Measurements from ENCODE around the gene ALK.

Gene ALK

DNA sequence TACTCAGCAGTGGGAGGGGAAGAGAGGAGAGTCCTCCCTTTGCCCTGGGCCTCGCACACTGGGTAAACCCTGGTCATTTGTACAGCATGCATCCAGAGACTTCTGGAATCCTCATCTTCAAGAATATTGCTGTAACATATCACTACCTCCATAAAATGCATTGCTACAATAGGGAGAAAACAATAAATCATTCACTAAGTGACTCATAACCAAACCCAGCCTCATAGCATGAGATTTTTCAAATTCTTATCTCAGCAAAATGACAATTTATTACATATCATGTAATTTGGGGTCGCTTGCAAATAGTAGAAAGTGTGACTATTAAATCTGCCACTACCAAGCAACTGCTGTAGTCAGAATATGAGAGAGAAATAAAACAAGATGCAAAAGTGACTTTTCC is 189.4 kb downstream of the ALK start:
- DNase-seq (no peak), ATAC-seq (ENCODE audit: insufficient read depth, low read depth) (no peak)
- H3K9me3 ChIP-seq (ENCODE audit: insufficient read depth, low read length, severe bottlenecking) = no peaks in the 10 kb centered on the region
- no peaks in the 10 kb centered on the region for H4K20me1 ChIP-seq (ENCODE audit: insufficient read depth, low read length)
- no peaks in the 10 kb centered on the region for H3K36me3 ChIP-seq (ENCODE audit: insufficient read depth, low read length)
- no peak overlapping the region for H3K4me3 ChIP-seq (ENCODE audit: low read depth in 1 of 2, low read length in 2 of 2)
- no peak overlapping the region for H2AFZ ChIP-seq (ENCODE audit: low read depth, low read length)
- H3K27me3 ChIP-seq (ENCODE audit: insufficient read depth, low read length, poor library complexity) = peaks cover 4% of the 10 kb centered on the region
- no peak overlapping the region for H3K9ac ChIP-seq (ENCODE audit: low read depth, low read length)
- no peak overlapping the region for H3K4me2 ChIP-seq (ENCODE audit: insufficient read depth, low read length)
- H3K27ac ChIP-seq (ENCODE audit: low read length) = no peak overlapping the region
- TF ChIP-seq, protein P1, sequence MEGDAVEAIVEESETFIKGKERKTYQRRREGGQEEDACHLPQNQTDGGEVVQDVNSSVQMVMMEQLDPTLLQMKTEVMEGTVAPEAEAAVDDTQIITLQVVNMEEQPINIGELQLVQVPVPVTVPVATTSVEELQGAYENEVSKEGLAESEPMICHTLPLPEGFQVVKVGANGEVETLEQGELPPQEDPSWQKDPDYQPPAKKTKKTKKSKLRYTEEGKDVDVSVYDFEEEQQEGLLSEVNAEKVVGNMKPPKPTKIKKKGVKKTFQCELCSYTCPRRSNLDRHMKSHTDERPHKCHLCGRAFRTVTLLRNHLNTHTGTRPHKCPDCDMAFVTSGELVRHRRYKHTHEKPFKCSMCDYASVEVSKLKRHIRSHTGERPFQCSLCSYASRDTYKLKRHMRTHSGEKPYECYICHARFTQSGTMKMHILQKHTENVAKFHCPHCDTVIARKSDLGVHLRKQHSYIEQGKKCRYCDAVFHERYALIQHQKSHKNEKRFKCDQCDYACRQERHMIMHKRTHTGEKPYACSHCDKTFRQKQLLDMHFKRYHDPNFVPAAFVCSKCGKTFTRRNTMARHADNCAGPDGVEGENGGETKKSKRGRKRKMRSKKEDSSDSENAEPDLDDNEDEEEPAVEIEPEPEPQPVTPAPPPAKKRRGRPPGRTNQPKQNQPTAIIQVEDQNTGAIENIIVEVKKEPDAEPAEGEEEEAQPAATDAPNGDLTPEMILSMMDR (IDR thresholded peaks at IDR 0.05; ENCODE audit: borderline replicate concordance, extremely low read depth, low read length, poor library complexity, severe bottlenecking) = no peak
- no peak for TF ChIP-seq EZH2 (IDR thresholded peaks at IDR 0.05; ENCODE audit: borderline replicate concordance, low read depth, low read length, severe bottlenecking)
- no peaks in the 10 kb centered on the region for H3K79me2 ChIP-seq (ENCODE audit: insufficient read depth, low read length)
- no peaks in the 10 kb centered on the region for H3K4me1 ChIP-seq (ENCODE audit: insufficient read depth, low read length)

GRCh38 chr2:29729932-29730331 is 191.5 kb downstream of the ALK start:
- Histone ChIP-seq H4K20me1 (ENCODE audit: insufficient read depth, low read length) (no peaks in the 10 kb centered on the region), H3K27me3 (ENCODE audit: insufficient read depth, low read length, poor library complexity) (peaks cover 4% of the 10 kb centered on the region), H3K9me3 (ENCODE audit: insufficient read depth, low read length, severe bottlenecking) (no peaks in the 10 kb centered on the region), H3K4me2 (ENCODE audit: insufficient read depth, low read length) (no peak overlapping the region), H3K36me3 (ENCODE audit: insufficient read depth, low read length) (no peaks in the 10 kb centered on the region), H3K79me2 (ENCODE audit: insufficient read depth, low read length) (no peaks in the 10 kb centered on the region), H3K4me1 (ENCODE audit: insufficient read depth, low read length) (no peaks in the 10 kb centered on the region), H3K4me3 (ENCODE audit: low read depth in 1 of 2, low read length in 2 of 2) (no peak overlapping the region), H3K27ac (ENCODE audit: low read length) (no peak overlapping the region), H2AFZ (ENCODE audit: low read depth, low read length) (no peak overlapping the region), H3K9ac (ENCODE audit: low read depth, low read length) (no peak overlapping the region)
- ATAC-seq (ENCODE audit: insufficient read depth, low read depth) (no peak), DNase-seq (no peak)
- TF ChIP-seq EZH2 (IDR thresholded peaks at IDR 0.05; ENCODE audit: borderline replicate concordance, low read depth, low read length, severe bottlenecking) = no peak

DNA sequence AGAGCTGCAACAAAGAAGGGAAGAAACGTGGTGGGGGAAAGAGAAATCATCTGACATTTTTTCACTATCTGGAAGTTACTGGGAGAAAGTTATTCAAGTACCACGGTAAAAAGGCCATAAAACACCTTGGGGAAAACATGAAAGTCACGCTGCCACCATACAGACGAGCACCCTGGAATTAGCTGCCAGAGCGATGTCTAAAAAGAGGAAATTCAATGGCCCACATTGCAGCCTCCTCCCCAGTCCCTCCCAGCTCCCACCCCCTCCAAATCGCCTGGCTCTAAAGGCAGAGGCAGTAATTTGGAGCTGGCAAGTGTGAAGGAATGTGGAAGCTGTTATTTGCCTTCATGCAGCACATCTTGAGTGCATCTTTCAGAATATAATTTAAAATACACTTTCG is 192.0 kb downstream of the ALK start:
- Histone ChIP-seq H3K4me3 (ENCODE audit: low read depth in 1 of 2, low read length in 2 of 2) (no peak overlapping the region), H3K4me2 (ENCODE audit: insufficient read depth, low read length) (no peak overlapping the region), H3K27me3 (ENCODE audit: insufficient read depth, low read length, poor library complexity) (peaks cover 4% of the 10 kb centered on the region), H3K9ac (ENCODE audit: low read depth, low read length) (no peak overlapping the region), H4K20me1 (ENCODE audit: insufficient read depth, low read length) (no peaks in the 10 kb centered on the region), H3K79me2 (ENCODE audit: insufficient read depth, low read length) (no peaks in the 10 kb centered on the region), H3K36me3 (ENCODE audit: insufficient read depth, low read length) (no peaks in the 10 kb centered on the region), H3K4me1 (ENCODE audit: insufficient read depth, low read length) (no peaks in the 10 kb centered on the region), H3K27ac (ENCODE audit: low read length) (no peak overlapping the region), H3K9me3 (ENCODE audit: insufficient read depth, low read length, severe bottlenecking) (no peaks in the 10 kb centered on the region), H2AFZ (ENCODE audit: low read depth, low read length) (no peak overlapping the region)
- DNase-seq (no peak), ATAC-seq (ENCODE audit: insufficient read depth, low read depth) (no peak)
- TF ChIP-seq EZH2 (IDR thresholded peaks at IDR 0.05; ENCODE audit: borderline replicate concordance, low read depth, low read length, severe bottlenecking) = no peak
- TF ChIP-seq, protein P1 (IDR thresholded peaks at IDR 0.05; ENCODE audit: borderline replicate concordance, extremely low read depth, low read length, poor library complexity, severe bottlenecking) = no peak

- ATAC-seq (ENCODE audit: insufficient read depth, low read depth) (no peak), DNase-seq (no peak)
- peaks cover 4% of the 10 kb centered on the region for H3K27me3 ChIP-seq (ENCODE audit: insufficient read depth, low read length, poor library complexity)
- no peak overlapping the region for H2AFZ ChIP-seq (ENCODE audit: low read depth, low read length)
- no peaks in the 10 kb centered on the region for H4K20me1 ChIP-seq (ENCODE audit: insufficient read depth, low read length)
- no peak overlapping the region for H3K27ac ChIP-seq (ENCODE audit: low read length)
- no peak overlapping the region for H3K9ac ChIP-seq (ENCODE audit: low read depth, low read length)
- no peaks in the 10 kb centered on the region for H3K79me2 ChIP-seq (ENCODE audit: insufficient read depth, low read length)
- no peak overlapping the region for H3K4me3 ChIP-seq (ENCODE audit: low read depth in 1 of 2, low read length in 2 of 2)
- no peaks in the 10 kb centered on the region for H3K9me3 ChIP-seq (ENCODE audit: insufficient read depth, low read length, severe bottlenecking)
- no peaks in the 10 kb centered on the region for H3K36me3 ChIP-seq (ENCODE audit: insufficient read depth, low read length)
- no peak overlapping the region for H3K4me2 ChIP-seq (ENCODE audit: insufficient read depth, low read length)
- no peaks in the 10 kb centered on the region for H3K4me1 ChIP-seq (ENCODE audit: insufficient read depth, low read length)
- no peak for TF ChIP-seq EZH2 (IDR thresholded peaks at IDR 0.05; ENCODE audit: borderline replicate concordance, low read depth, low read length, severe bottlenecking)
- TF ChIP-seq, protein P1 (IDR thresholded peaks at IDR 0.05; ENCODE audit: borderline replicate concordance, extremely low read depth, low read length, poor library complexity, severe bottlenecking) = no peak
Observed at GRCh38 chr2:29726976-29727375, 194.4 kb downstream of the ALK start.

Measured in DND-41 (cell line).